Measurements from ENCODE around the gene RAD54L. TPM values are rescaled to one million over a fixed set of nuclear protein-coding genes. Genes with fewer than 3 reads are reported as not detected.

RAD54L gene
- total RNA-seq, 2 experiments from 2014 or later, result 0.33 to 1.0 TPM

- H3K27me3 Mint-ChIP-seq, result no peaks in the 10 kb centered on the region
- TF ChIP-seq CTCF (IDR thresholded peaks at IDR 0.05), result no peak
- no peak overlapping the region for H3K4me3 Mint-ChIP-seq
- ChIA-PET CTCF (no interaction called here), POLR2A (no interaction called here)
- DNase-seq (no peak), ATAC-seq (ENCODE audit: poor library complexity) (no peak)
- H3K9me3 Mint-ChIP-seq, result no peaks in the 10 kb centered on the region
- no peaks in the 10 kb centered on the region for H3K27me3 ChIP-seq (ENCODE audit: control insufficient read depth in 1 of 2, insufficient read depth in 2 of 2, low read length in 2 of 2)
- peaks cover 13% of the 10 kb centered on the region for H3K4me1 ChIP-seq (ENCODE audit: insufficient read depth, low read length)
- H3K27ac ChIP-seq (ENCODE audit: low read depth in 1 of 2, low read length in 2 of 2), result no peak overlapping the region
- intact Hi-C loops (cut with DNase I, micrococcal nuclease), result no loop called here
- no peaks in the 10 kb centered on the region for H3K9me3 ChIP-seq (ENCODE audit: control insufficient read depth in 1 of 2, insufficient read depth in 1 of 2, low read length in 2 of 2)
- H3K4me1 Mint-ChIP-seq (ENCODE audit: low read depth), result peaks cover 19% of the 10 kb centered on the region
- H3K36me3 ChIP-seq (ENCODE audit: insufficient read depth, low read length), result no peaks in the 10 kb centered on the region
- H3K27ac Mint-ChIP-seq, result no peak overlapping the region
- H3K36me3 Mint-ChIP-seq (ENCODE audit: low read depth), result no peaks in the 10 kb centered on the region
- no peak overlapping the region for H3K4me3 ChIP-seq (ENCODE audit: low read length)
Measured at GRCh38 chr1:46205141-46205540, 42.4 kb upstream of the RAD54L start.

DNA sequence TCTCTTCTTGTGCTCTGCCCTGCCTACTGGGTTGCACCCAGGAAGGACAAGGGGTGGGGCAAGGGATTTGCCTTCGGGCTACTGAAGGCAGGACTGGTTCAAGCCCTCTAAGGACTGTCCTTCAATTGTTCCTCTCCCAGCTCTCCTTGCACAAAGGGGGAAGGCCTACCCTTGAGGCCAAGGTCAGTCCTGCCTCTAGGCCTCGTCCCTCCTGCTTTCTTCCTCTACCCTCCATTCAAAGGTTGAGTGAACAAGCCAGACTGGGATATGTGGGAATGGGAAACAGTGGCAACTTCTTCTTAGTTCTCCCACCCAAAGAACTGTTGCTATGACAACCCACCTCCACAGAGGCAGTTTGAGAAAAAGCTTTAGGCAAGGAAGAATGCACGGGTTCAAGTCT is 41.8 kb upstream of the RAD54L start:
- ChIA-PET POLR2A (no interaction called here), CTCF (no interaction called here)
- Histone ChIP-seq H3K4me3 (ENCODE audit: low read length) (no peak overlapping the region), H3K9me3 (ENCODE audit: control insufficient read depth in 1 of 2, insufficient read depth in 1 of 2, low read length in 2 of 2) (no peaks in the 10 kb centered on the region), H3K27ac (ENCODE audit: low read depth in 1 of 2, low read length in 2 of 2) (no peak overlapping the region), H3K36me3 (ENCODE audit: insufficient read depth, low read length) (no peaks in the 10 kb centered on the region), H3K4me1 (ENCODE audit: insufficient read depth, low read length) (peaks cover 13% of the 10 kb centered on the region), H3K27me3 (ENCODE audit: control insufficient read depth in 1 of 2, insufficient read depth in 2 of 2, low read length in 2 of 2) (no peaks in the 10 kb centered on the region)
- no peaks in the 10 kb centered on the region for H3K36me3 Mint-ChIP-seq (ENCODE audit: low read depth)
- intact Hi-C loops (cut with DNase I, micrococcal nuclease), result no loop called here
- H3K4me1 Mint-ChIP-seq (ENCODE audit: low read depth), result peaks cover 17% of the 10 kb centered on the region
- H3K4me3 Mint-ChIP-seq, result no peak overlapping the region
- no peaks in the 10 kb centered on the region for H3K9me3 Mint-ChIP-seq
- no peaks in the 10 kb centered on the region for H3K27me3 Mint-ChIP-seq
- ATAC-seq (ENCODE audit: poor library complexity) (no peak), DNase-seq (no peak)
- no peak for TF ChIP-seq CTCF (IDR thresholded peaks at IDR 0.05)
- no peak overlapping the region for H3K27ac Mint-ChIP-seq

DNA sequence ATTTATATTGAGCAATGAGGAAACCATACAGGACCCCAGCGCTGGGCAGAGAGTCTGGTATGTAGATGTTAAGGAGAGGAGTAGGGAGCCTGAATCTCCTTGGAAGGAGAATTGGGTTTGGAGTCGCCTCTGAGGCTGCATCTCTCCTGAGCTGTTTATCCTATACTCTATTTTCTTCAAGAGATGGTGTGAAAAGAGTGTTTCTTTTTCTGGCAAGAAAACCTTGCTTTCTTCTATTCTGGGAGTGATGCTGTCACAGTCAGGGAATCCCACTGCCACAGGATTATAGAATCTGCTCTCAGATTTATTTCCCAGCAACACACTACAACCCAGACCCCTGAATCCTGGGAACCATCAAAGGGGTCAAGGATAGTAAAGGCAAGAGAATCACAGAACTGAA is 41.2 kb upstream of the RAD54L start:
- POLR2A ChIA-PET, result no interaction called here
- Mint-ChIP-seq H3K36me3 (ENCODE audit: low read depth) (no peaks in the 10 kb centered on the region), H3K27me3 (no peaks in the 10 kb centered on the region), H3K27ac (no peak overlapping the region), H3K4me1 (ENCODE audit: low read depth) (peaks cover 17% of the 10 kb centered on the region), H3K9me3 (no peaks in the 10 kb centered on the region), H3K4me3 (no peak overlapping the region)
- no peak for ATAC-seq (ENCODE audit: poor library complexity)
- DNase-seq, result no peak
- no peaks in the 10 kb centered on the region for H3K36me3 ChIP-seq (ENCODE audit: insufficient read depth, low read length)
- TF ChIP-seq CTCF (IDR thresholded peaks at IDR 0.05), result no peak
- peaks cover 13% of the 10 kb centered on the region for H3K4me1 ChIP-seq (ENCODE audit: insufficient read depth, low read length)
- H3K27me3 ChIP-seq (ENCODE audit: control insufficient read depth in 1 of 2, insufficient read depth in 2 of 2, low read length in 2 of 2), result no peaks in the 10 kb centered on the region
- H3K27ac ChIP-seq (ENCODE audit: low read depth in 1 of 2, low read length in 2 of 2), result no peak overlapping the region
- CTCF ChIA-PET, result no interaction called here
- intact Hi-C loops (cut with DNase I, micrococcal nuclease), result no loop called here
- H3K9me3 ChIP-seq (ENCODE audit: control insufficient read depth in 1 of 2, insufficient read depth in 1 of 2, low read length in 2 of 2), result no peaks in the 10 kb centered on the region
- no peak overlapping the region for H3K4me3 ChIP-seq (ENCODE audit: low read length)

All from CD4-positive, alpha-beta T cell (primary cell).